Adipose tissue (tissue), 3 donors: ENCODE measurements around the gene XPR1. TPM values are rescaled to one million over a fixed set of nuclear protein-coding genes. Genes with fewer than 3 reads are reported as not detected.
"Not testable (repeated sequence)": the region's sequence is repeated elsewhere in the genome, so short reads cannot be mapped to it uniquely, and the experiment has no call there.

ENCODE experiments used
- H3K27ac ChIP-seq: one replicate; pipeline ENCODE4 v1.5.1; 2013; ENCODE audit warnings: low read depth, low read length
- WGBS, 3 donors: extraction: QIAGEN DNeasy Blood & Tissue Kit; methylation state at CpG; one replicate each; pipeline ENCODE4 v1.1.7; 2013; 5-methylcytosine and 5-hydroxymethylcytosine counted together
- polyA plus RNA-seq, 3 donors: library from polyadenylated mRNA; stranded (reverse); fragments of 200-250 nt; gene quantifications; one replicate each; pipeline ENCODE4 v1.2.3, GENCODE V29; 2013
- donor health status: healthy with polysubstance abuse.
- donor health status: Bipolar disorder and iron deficiency.
- donor health status: healthy.

The XPR1 gene
- polyA plus RNA-seq, 3 donors, result 3.6 to 5.4 (median 5.1) TPM

- WGBS, 3 donors, result 90 to 94% (median 93%) methylated on average over 2 to 3 of the region's 3 CpGs
These were observed 51.3 kb downstream of the XPR1 start for GRCh38 chr1:180683117-180683516.

GRCh38 chr1:180691322-180691913 lies 59.6 kb downstream of the XPR1 start:
- WGBS, 3 donors, result 62 to 75% (median 63%) methylated on average over 2 of the region's 2 CpGs
- no peak overlapping the region for H3K27ac ChIP-seq

More at GRCh38 chr1:180683117-180683516, 51.3 kb downstream of the XPR1 start:
- H3K27ac ChIP-seq, result not testable (repeated sequence)

GRCh38 chr1:180693564-180694244 lies 61.9 kb downstream of the XPR1 start:
- WGBS, 3 donors, result 84 to 96% (median 93%) methylated on average over 5 of the region's 5 CpGs
- no peak overlapping the region for H3K27ac ChIP-seq

- 85 to 94% (median 92%) methylated on average over 8 of the region's 8 CpGs for WGBS, 3 donors
- no peak overlapping the region for H3K27ac ChIP-seq
These were observed 63.5 kb downstream of the XPR1 start for GRCh38 chr1:180695282-180695681.

DNA sequence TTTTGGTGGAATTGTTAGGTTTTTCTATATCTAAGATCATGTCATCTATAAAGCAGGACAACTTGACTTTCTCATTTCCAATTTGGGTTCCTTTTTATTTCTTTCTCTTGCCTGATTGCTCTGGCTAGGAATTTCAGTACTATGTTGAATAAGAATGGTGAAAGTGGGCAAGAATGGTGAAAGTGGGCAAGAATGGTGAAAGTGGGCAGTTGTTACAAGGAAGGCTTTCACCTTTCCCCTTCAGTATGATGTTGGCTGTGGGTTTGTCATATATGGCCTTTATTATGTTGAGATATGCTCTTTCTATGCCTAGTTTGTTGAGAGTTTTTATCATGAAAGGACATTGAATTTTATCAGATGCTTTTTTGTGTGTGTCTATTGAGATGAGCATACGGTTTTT lies 64.5 kb downstream of the XPR1 start:
- no peak overlapping the region for H3K27ac ChIP-seq
- WGBS, 3 donors, result 94 to 100% (median 97%) methylated on average over 1 of the region's 1 CpG

DNA sequence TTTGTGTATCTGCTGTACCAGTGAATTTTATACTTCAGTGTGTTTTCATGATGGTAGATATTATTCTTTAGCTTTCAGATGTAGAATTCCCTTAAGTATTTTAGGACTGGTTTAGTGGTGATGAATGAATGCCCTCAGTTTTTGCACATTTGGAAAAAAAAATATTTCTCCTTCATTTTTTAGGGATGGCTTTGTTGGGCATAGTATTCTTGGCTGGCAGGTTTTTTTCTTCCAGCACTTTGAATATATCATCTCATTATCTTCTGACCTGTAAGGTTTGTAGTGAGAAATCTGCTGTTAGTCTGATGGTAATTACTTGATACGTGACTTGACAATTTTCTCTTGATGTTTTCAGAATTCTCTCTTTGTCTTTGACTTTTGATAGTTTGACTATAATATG lies 66.8 kb downstream of the XPR1 start:
- 100% methylated on average over 1 of the region's 1 CpG for WGBS, 3 donors
- H3K27ac ChIP-seq, result no peak overlapping the region

- not testable (repeated sequence) for H3K27ac ChIP-seq
- WGBS, 3 donors, result 95 to 99% (median 98%) methylated on average over 2 of the region's 2 CpGs
These were observed 70.6 kb downstream of the XPR1 start for GRCh38 chr1:180702376-180702775.

DNA sequence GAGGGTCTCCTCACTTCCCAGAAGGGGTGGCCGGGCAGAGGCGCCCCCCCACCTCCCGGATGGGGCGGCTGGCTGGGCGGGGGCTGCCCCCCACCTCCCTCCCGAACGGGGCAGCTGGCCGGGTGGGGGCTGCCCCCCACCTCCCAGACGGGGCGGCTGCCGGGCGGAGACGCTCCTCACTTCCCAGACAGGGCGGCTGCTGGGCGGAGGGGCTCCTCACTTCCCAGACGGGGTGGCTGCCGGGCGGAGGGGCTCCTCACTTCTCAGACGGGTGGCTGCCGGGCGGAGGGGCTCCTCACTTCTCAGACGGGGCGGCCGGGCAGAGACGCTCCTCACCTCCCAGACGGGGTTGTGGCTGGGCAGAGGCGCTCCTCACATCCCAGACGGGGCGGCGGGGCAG lies 78.9 kb downstream of the XPR1 start:
- not testable (repeated sequence) for H3K27ac ChIP-seq
- 91 to 95% (median 94%) methylated on average over 17 to 30 of the region's 30 CpGs for WGBS, 3 donors

GRCh38 chr1:180711260-180711659 lies 79.4 kb downstream of the XPR1 start:
- WGBS, 3 donors, result 89 to 99% (median 98%) methylated on average over 15 to 17 of the region's 19 CpGs
- not testable (repeated sequence) for H3K27ac ChIP-seq

DNA sequence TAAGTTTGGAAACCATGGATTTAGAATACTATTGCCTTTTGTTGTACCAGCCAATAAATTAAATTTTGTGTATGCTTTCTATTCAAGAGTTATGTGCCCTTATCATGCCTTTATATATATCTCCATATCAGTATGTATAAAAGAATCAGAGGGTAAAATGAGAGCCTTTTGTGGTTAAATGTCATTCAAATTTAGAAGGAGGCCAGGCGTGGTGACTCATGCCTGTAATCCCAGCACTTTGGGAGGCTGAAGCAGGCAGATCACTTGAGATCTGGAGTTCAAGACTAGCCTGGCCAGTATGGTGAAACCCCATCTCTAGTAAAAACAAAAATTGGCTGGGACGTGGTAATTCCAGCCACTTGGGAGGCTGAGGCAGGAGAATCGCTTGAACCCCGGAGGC lies 88.9 kb downstream of the XPR1 start:
- 95 to 98% (median 95%) methylated on average over 4 of the region's 4 CpGs for WGBS, 3 donors
- no peak overlapping the region for H3K27ac ChIP-seq

DNA sequence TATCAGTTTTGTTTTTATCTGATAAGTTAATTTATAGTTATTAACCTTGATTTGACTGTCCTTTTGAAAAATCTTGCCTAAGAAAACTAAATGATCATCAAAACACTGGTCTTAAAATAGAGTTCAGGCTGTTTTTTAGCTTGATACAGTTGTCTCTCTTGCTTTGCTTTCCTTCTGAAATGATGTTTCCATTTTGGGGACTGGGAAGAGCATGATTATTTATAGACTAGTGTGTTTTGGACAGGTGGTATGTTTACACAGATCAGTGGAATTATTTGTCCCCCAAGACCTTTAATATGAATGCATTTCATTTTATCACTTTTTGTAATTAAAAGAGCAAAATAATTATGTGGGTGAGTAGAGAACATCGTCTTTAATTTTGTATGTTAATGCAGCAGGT lies 90.8 kb downstream of the XPR1 start:
- H3K27ac ChIP-seq, result no peak overlapping the region
- 92 to 100% (median 97%) methylated on average over 1 of the region's 1 CpG for WGBS, 3 donors

DNA sequence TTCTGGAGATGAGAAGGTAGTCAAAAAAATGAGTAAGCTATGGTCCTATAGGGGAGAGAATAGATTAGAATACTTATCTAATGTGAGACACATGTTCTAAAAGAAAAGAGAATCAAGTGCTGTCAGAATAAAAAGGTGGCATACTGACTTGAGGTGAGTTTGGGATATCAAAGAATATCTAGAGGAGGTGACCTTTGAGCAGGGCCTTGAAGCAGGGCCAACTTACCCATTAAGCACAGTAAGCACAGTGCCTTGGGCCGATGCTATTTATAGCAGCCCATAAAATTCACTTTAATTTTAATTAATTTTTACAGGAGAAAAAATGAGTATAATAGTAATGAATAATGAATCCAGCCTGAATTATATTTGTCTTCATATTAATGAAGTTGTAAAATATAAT lies 92.2 kb downstream of the XPR1 start:
- WGBS, 3 donors, result 54 to 91% (median 91%) methylated on average over 1 of the region's 1 CpG

DNA sequence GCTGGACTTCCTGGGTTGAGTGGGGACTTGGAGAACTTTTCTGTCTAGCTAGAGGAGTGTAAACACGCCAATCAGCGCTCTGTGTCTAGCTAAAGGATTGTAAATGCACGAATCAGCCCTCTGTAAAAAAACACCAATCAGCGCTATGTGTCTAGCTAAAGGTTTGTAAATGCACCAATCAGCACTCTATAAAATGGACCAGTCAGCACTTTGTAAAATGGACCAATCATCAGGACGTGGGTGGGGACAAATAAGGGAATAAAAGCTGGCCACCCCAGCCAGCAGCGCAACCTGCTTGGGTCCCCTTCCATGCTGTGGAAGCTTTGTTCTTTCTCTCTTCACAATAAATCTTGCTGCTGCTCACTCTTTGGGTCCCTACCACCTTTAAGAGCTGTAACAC lies 94.2 kb downstream of the XPR1 start:
- H3K27ac ChIP-seq, result not testable (repeated sequence)
- WGBS, 3 donors, result 88 to 97% (median 96%) methylated on average over 6 of the region's 6 CpGs

More for the DNA sequence above, 92.2 kb downstream of the XPR1 start:
- H3K27ac ChIP-seq, result no peak overlapping the region

DNA sequence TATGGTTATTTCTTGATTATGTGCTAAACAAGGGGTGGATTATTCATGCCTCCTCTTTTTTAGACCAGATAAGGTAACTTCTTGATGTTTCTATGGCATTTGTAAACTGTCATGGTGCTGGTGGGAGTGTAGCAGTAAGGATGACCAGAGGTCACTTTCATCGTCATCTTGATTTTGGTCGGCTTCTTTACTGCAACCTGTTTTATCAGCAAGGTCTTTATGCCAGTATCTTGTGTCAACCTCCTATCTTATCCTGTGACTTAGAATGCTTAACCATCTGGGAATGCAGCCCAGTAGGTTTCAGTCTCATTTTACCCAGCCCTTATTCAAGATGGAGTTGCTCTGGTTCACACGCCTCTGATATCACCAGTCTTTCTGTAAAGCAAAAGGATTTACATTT lies 95.9 kb downstream of the XPR1 start:
- WGBS, 3 donors, result 54 to 96% (median 94%) methylated on average over 3 of the region's 3 CpGs

DNA sequence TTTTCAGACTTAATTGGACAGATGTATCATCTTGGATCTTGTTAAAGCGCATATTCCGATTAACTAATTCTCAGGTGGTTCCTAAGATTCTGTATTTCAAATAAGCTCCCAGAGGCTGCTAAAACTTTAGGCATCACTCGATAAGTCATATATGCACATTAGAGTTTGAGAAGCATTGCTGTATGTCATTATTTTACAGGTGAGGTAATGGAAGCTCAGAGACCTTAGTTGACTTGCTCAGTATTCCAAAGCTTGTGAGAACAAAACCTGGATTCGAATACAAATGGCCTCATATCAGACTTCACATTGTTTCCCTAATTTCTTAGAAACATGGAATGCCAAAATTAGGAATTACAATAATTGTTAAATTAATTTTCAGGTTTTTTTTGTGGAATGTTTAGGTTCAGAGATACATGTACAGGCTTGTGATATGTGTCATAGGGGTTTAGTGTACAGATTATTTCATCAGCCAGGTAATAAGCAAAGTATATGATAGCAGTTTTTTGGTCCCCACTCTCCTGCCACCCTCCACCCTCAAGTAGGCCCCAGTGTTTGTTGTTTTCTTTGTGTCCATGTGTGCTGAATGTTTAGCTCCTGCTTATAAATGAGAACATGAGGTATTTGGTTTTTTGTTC lies 96.8 kb downstream of the XPR1 start:
- H3K27ac ChIP-seq, result no peak overlapping the region
- WGBS, 3 donors, result 84 to 98% (median 95%) methylated on average over 4 of the region's 4 CpGs

More for the DNA sequence above, 95.9 kb downstream of the XPR1 start:
- not testable (repeated sequence) for H3K27ac ChIP-seq

DNA sequence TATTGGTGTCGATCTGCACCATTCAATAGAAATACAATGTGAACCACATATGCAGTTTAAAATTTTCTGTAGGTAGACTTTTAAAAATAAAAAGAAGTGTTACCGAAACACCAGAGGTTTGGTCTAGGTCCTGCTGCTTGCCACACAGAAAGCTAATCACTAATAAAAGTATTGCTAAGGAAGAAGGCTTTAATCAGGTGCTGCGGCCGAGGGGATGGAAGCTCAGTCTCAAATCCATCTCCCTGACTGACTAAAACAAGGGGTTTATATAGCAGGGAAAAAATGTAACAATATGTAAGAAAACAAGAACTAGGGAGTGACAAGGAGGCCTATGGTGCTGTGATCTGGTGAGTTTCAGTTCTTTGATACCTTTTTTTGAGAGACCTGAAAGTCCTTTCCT lies 99.3 kb downstream of the XPR1 start:
- no peak overlapping the region for H3K27ac ChIP-seq
- WGBS, 3 donors, result 96 to 97% (median 97%) methylated on average over 4 of the region's 4 CpGs

GRCh38 chr1:180732866-180733265 lies 101.0 kb downstream of the XPR1 start:
- 95 to 99% (median 98%) methylated on average over 14 of the region's 14 CpGs for WGBS, 3 donors
- no peak overlapping the region for H3K27ac ChIP-seq

- 97 to 100% (median 98%) methylated on average over 2 of the region's 2 CpGs for WGBS, 3 donors
- no peak overlapping the region for H3K27ac ChIP-seq
These were observed 102.5 kb downstream of the XPR1 start for GRCh38 chr1:180734366-180734765.

DNA sequence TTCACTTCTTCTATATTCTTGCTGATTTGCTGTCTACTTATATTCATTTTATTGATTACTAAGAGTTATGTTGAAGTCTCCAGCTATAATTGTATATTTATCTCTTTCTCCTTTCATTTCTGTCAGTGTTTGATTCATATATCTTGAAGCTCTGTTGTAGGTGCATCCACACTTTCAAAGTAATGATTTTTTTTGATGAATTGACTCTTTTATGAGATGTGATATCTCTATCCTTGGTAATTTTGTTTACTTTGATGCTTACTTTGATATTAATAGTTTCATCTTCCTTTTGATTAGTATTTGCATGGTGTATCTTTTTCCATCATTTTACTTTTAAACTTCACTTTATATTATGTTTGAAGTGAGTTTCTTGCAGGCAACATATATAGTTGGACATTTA lies 110.8 kb downstream of the XPR1 start:
- no peak overlapping the region for H3K27ac ChIP-seq

GRCh38 chr1:180743868-180744267 lies 112.0 kb downstream of the XPR1 start:
- no peak overlapping the region for H3K27ac ChIP-seq
